ENCODE results near the gene TMPRSS11F. TPM values are rescaled to one million over a fixed set of nuclear protein-coding genes. Genes with fewer than 3 reads are reported as not detected.

TMPRSS11F gene
- total RNA-seq, 3 donors from 2014 or later: not detected

DNA sequence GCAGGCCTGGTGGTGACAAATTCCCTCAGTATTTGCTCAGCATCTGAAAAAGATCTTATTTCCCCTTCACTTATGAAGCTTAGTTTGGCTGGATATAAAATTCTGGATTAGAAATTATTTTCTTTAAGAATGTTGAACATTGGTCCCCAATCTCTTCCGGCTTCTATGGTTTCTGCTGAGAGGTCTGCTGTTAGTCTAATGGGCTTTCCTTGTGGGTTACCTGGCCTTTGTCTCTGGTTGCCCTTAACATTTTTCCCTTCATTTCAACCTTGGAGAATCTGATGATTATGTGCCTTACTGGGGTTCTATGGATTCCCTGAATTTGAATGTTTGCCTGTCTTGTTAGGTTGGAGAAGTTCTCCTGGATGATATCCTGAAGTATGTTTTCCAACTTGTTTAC, 17.4 kb upstream of the TMPRSS11F start:
- no peak overlapping the region for H3K27ac ChIP-seq
- no peaks in the 10 kb centered on the region for H3K27me3 ChIP-seq
- H3K9me3 ChIP-seq: no peaks in the 10 kb centered on the region
- no peaks in the 10 kb centered on the region for H3K4me1 ChIP-seq
- H3K36me3 ChIP-seq: no peaks in the 10 kb centered on the region
- intact Hi-C loops (cut with DNase I; ENCODE audit: low total_unique reads): loop anchor here (1.0 kb wide), 1 partner anchor 23 kb away; no protein-coding TSS in a partner anchor
- H3K4me3 ChIP-seq: no peak overlapping the region
- DNase-seq (ENCODE audit: low spot score in 2 of 2): no peak
- TF ChIP-seq CTCF (IDR thresholded peaks at IDR 0.05) (no peak), POLR2AphosphoS5 (IDR thresholded peaks at IDR 0.05) (no peak), POLR2A (IDR thresholded peaks at IDR 0.05) (no peak)

DNA sequence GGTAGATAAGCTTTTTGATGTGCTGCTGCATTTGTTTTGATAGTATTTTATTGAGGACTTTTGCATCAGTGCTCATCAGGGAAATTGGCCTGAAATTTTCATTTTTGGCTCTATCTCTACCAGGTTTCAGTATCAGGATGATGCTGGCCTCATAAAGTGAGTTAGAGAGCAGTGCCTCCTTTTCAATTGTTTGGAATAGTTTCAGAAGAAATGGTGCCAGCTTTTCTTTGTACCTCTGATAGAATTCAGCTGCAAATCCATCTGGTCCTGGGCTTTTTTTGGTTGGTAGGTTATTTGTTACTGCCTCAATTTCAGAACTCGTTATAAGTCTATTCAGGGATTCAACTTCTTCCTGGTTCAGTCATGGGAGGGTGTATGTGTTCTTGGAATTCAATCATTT, 15.6 kb upstream of the TMPRSS11F start:
- no peaks in the 10 kb centered on the region for H3K27me3 ChIP-seq
- H3K27ac ChIP-seq: no peak overlapping the region
- DNase-seq (ENCODE audit: low spot score in 2 of 2): no peak
- no peaks in the 10 kb centered on the region for H3K4me1 ChIP-seq
- intact Hi-C loops (cut with DNase I; ENCODE audit: low total_unique reads): no loop called here
- no peaks in the 10 kb centered on the region for H3K9me3 ChIP-seq
- TF ChIP-seq POLR2A (IDR thresholded peaks at IDR 0.05) (no peak), CTCF (IDR thresholded peaks at IDR 0.05) (no peak), POLR2AphosphoS5 (IDR thresholded peaks at IDR 0.05) (no peak)
- no peaks in the 10 kb centered on the region for H3K36me3 ChIP-seq
- no peak overlapping the region for H3K4me3 ChIP-seq

DNA sequence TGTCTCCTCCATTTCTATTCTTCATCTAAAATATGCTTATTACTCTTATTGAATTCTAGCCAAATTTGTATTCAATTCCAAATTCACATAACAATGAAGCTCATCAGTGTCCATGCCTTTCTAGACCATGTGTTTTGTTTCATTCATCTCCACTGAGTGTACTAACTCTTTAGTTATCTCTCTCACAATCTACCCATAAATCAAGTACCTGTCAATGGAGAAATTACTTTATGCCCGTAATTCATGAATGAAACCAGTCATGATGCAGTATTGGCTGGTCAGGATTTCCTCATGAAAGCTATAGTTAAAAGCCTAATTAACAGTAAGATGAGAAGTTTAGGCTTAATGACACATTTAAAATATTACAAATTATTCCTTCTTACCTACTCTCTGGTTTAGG, 12.2 kb upstream of the TMPRSS11F start:
- no peaks in the 10 kb centered on the region for H3K4me1 ChIP-seq
- TF ChIP-seq POLR2AphosphoS5 (IDR thresholded peaks at IDR 0.05) (no peak), CTCF (IDR thresholded peaks at IDR 0.05) (no peak), POLR2A (IDR thresholded peaks at IDR 0.05) (no peak)
- H3K27ac ChIP-seq: no peak overlapping the region
- no peak overlapping the region for H3K4me3 ChIP-seq
- no peaks in the 10 kb centered on the region for H3K27me3 ChIP-seq
- DNase-seq (ENCODE audit: low spot score in 2 of 2): no peak
- intact Hi-C loops (cut with DNase I; ENCODE audit: low total_unique reads): no loop called here
- no peaks in the 10 kb centered on the region for H3K36me3 ChIP-seq
- H3K9me3 ChIP-seq: no peaks in the 10 kb centered on the region

DNA sequence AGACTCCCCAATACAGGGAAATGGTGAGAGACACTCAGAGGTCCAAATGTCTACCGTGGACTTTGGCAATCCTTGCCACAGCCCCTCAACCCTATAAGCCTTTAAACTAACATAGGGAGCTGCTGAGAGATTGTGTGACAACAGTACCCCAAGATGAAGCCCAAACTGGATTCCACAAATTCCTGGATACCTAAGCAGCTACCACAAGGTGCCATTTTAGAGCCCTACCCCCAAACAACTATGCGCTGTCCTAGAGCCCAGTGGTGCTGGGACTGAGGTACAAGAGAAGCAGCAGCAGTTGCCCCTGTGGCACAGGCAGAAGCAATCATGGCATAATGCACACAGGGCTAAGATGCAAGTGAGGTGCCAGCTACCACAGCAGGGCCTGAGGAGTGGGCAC, 2.7 kb upstream of the TMPRSS11F start:
- intact Hi-C loops (cut with DNase I; ENCODE audit: low total_unique reads): no loop called here
- no peaks in the 10 kb centered on the region for H3K27me3 ChIP-seq
- DNase-seq (ENCODE audit: low spot score in 2 of 2): no peak
- TF ChIP-seq POLR2A (IDR thresholded peaks at IDR 0.05) (no peak), CTCF (IDR thresholded peaks at IDR 0.05) (no peak), POLR2AphosphoS5 (IDR thresholded peaks at IDR 0.05) (no peak)
- no peak overlapping the region for H3K27ac ChIP-seq
- H3K4me1 ChIP-seq: no peaks in the 10 kb centered on the region
- no peak overlapping the region for H3K4me3 ChIP-seq
- H3K36me3 ChIP-seq: no peaks in the 10 kb centered on the region
- H3K9me3 ChIP-seq: no peaks in the 10 kb centered on the region

DNA sequence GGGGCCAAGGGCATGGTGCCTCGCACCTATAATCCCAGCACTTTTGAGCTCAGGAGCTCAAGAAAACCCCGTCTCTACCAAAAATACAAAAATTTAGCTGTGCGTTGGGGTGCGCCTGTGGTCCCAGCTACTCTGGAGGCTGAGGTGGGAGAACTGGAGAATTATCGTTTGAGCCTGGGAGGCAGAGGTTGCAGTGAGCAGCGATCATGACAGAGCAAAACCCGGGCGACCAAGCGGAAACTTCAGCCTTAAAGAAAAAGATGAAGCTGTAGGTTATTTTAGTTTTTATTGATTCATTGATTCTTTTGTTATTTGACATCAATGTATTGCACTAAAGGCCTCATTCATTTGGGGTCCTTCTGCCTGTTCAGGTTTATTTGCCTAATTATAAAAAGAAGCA, 5.4 kb downstream of the TMPRSS11F start:
- no peaks in the 10 kb centered on the region for H3K9me3 ChIP-seq
- no peak for TF ChIP-seq POLR2AphosphoS5 (IDR thresholded peaks at IDR 0.05)
- DNase-seq (ENCODE audit: low spot score in 2 of 2): no peak
- no peak overlapping the region for H3K27ac ChIP-seq
- H3K4me3 ChIP-seq: no peak overlapping the region
- no peaks in the 10 kb centered on the region for H3K27me3 ChIP-seq
- intact Hi-C loops (cut with DNase I; ENCODE audit: low total_unique reads): no loop called here
- H3K36me3 ChIP-seq: no peaks in the 10 kb centered on the region
- H3K4me1 ChIP-seq: no peaks in the 10 kb centered on the region

DNA sequence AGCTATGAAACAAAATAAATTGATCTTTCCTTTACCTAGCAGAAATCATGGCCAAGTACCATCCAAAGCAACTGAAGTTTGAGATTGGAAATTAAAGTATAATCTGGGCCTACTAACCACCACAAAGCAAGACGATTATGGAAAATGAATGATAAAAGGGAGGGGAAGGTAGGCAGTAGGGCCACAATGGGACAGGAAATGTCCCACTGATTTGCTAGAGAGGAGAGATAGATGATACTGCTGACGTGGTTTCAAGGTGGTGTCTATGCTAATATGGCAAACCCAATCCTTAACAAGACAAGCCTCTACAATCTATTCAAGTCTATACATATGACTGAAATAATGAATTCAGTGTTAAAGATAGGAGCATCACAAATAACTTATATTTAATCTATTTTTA, 6.1 kb downstream of the TMPRSS11F start:
- Histone ChIP-seq H3K36me3 (no peaks in the 10 kb centered on the region), H3K9me3 (no peaks in the 10 kb centered on the region), H3K4me3 (no peak overlapping the region), H3K27ac (no peak overlapping the region), H3K27me3 (no peaks in the 10 kb centered on the region), H3K4me1 (no peaks in the 10 kb centered on the region)
- no peak for DNase-seq (ENCODE audit: low spot score in 2 of 2)
- intact Hi-C loops (cut with DNase I; ENCODE audit: low total_unique reads): no loop called here
- TF ChIP-seq POLR2AphosphoS5 (IDR thresholded peaks at IDR 0.05): no peak

Data from breast epithelium (tissue), 4 donors.